ENCODE data around the gene FOXP1. TPM values are rescaled to one million over a fixed set of nuclear protein-coding genes. Genes with fewer than 3 reads are reported as not detected.

FOXP1 gene
- total RNA-seq, 1 experiment from 2014 or later, result 58.4 TPM

DNA sequence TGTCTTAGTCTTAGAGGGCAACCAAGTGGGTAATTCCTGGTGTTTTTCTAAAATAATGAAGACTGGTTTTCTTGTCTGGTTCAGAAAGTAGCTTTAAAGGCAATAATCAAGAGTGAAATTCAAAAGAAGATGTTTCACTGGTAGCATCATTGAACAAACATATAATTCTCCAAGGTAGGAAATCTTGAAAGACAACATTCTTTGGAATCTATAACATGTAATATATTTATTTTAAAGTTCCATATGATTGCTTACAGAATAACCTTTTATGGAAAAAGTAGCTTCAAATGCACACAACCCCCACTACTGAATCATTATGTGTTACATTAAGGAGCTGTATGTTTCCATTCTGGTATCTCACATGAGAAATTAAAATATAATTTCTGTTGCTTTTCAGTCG, 13.8 kb upstream of the FOXP1 start:
- DNase-seq (ENCODE audit: low spot score), result no peak
- Histone ChIP-seq H3K36me3 (ENCODE audit: insufficient read depth, low read length, poor library complexity, severe bottlenecking) (no peaks in the 10 kb centered on the region), H3K27ac (ENCODE audit: low read depth, low read length, poor library complexity, severe bottlenecking) (no peak overlapping the region), H3K9me3 (ENCODE audit: low read depth, low read length, poor library complexity, severe bottlenecking) (no peaks in the 10 kb centered on the region), H3K27me3 (replicated peaks; ENCODE audit: insufficient read depth, low read depth, low read length, poor library complexity) (no peaks in the 10 kb centered on the region), H3K4me1 (ENCODE audit: insufficient read depth, low read length, poor library complexity, severe bottlenecking) (no peaks in the 10 kb centered on the region), H3K4me3 (ENCODE audit: low read depth, low read length, poor library complexity, severe bottlenecking) (no peak overlapping the region)
- no TSS peak for BruUV-seq (replicated peaks)
- CTCF ChIA-PET, result no interaction called here
- intact Hi-C loops (cut with micrococcal nuclease; ENCODE audit: unreplicated experiment), result no loop called here
- no peak for TF ChIP-seq EZH2 (IDR thresholded peaks at IDR 0.05; ENCODE audit: borderline replicate concordance, low read depth, low read length, poor library complexity, severe bottlenecking)
- TF ChIP-seq, protein P1, sequence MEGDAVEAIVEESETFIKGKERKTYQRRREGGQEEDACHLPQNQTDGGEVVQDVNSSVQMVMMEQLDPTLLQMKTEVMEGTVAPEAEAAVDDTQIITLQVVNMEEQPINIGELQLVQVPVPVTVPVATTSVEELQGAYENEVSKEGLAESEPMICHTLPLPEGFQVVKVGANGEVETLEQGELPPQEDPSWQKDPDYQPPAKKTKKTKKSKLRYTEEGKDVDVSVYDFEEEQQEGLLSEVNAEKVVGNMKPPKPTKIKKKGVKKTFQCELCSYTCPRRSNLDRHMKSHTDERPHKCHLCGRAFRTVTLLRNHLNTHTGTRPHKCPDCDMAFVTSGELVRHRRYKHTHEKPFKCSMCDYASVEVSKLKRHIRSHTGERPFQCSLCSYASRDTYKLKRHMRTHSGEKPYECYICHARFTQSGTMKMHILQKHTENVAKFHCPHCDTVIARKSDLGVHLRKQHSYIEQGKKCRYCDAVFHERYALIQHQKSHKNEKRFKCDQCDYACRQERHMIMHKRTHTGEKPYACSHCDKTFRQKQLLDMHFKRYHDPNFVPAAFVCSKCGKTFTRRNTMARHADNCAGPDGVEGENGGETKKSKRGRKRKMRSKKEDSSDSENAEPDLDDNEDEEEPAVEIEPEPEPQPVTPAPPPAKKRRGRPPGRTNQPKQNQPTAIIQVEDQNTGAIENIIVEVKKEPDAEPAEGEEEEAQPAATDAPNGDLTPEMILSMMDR (conservative IDR thresholded peaks at IDR 0.05; ENCODE audit: low read depth, low read length), result no peak
- POLR2A ChIA-PET (ENCODE audit: low non-redundant PET), result no interaction called here

DNA sequence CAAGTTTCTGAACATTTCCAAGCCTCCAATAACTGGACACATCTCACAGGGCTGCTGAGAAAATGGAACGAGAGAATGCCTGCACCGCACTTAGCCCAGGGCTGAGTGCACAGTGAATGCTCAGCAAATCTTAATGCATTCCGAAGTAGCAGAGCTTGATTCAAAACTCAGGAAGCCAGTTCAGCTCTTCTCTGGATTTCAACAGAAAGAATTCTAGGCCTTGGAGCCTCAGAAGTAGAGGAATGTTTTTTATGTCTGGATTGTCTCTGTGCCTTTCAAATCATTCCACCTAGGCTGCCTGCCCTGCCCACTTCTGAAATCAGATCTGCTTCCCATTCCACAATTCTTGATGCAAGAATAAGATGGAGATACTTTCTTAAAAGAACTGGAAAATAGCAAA, 9.6 kb upstream of the FOXP1 start:
- H3K9me3 ChIP-seq (ENCODE audit: low read depth, low read length, poor library complexity, severe bottlenecking), result no peaks in the 10 kb centered on the region
- no peaks in the 10 kb centered on the region for H3K36me3 ChIP-seq (ENCODE audit: insufficient read depth, low read length, poor library complexity, severe bottlenecking)
- no peak for DNase-seq (ENCODE audit: low spot score)
- H3K27ac ChIP-seq (ENCODE audit: low read depth, low read length, poor library complexity, severe bottlenecking), result no peak overlapping the region
- intact Hi-C loops (cut with micrococcal nuclease; ENCODE audit: unreplicated experiment), result no loop called here
- H3K4me1 ChIP-seq (ENCODE audit: insufficient read depth, low read length, poor library complexity, severe bottlenecking), result peaks cover 2% of the 10 kb centered on the region
- POLR2A ChIA-PET (ENCODE audit: low non-redundant PET), result no interaction called here
- CTCF ChIA-PET, result no interaction called here
- no peak overlapping the region for H3K4me3 ChIP-seq (ENCODE audit: low read depth, low read length, poor library complexity, severe bottlenecking)
- H3K27me3 ChIP-seq (replicated peaks; ENCODE audit: insufficient read depth, low read depth, low read length, poor library complexity), result no peaks in the 10 kb centered on the region
- TF ChIP-seq EZH2 (IDR thresholded peaks at IDR 0.05; ENCODE audit: borderline replicate concordance, low read depth, low read length, poor library complexity, severe bottlenecking), result no peak
- no TSS peak for BruUV-seq (replicated peaks)

DNA sequence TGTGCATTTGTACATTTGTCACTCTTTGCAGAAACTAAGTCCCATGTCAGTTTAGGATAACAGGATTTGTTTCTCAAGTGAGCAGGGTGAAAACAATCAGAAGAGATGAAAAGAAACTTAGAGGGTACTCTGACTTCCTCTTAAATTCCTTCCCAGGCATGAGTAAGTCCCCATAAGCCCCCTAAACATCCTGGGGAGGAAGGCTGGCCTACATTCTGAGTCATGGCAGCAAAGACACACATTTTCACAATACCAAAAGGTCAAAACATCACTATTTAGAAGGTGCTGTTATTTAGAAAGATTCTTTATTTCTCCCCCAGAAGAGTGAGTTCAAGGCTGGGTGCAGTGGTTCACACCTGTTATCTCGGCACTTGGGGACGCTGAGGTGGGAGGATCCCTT, 7.6 kb upstream of the FOXP1 start:
- no peak for DNase-seq (ENCODE audit: low spot score)
- Histone ChIP-seq H3K27me3 (replicated peaks; ENCODE audit: insufficient read depth, low read depth, low read length, poor library complexity) (no peaks in the 10 kb centered on the region), H3K4me1 (ENCODE audit: insufficient read depth, low read length, poor library complexity, severe bottlenecking) (peaks cover 19% of the 10 kb centered on the region), H3K9me3 (ENCODE audit: low read depth, low read length, poor library complexity, severe bottlenecking) (no peaks in the 10 kb centered on the region), H3K36me3 (ENCODE audit: insufficient read depth, low read length, poor library complexity, severe bottlenecking) (no peaks in the 10 kb centered on the region), H3K4me3 (ENCODE audit: low read depth, low read length, poor library complexity, severe bottlenecking) (no peak overlapping the region), H3K27ac (ENCODE audit: low read depth, low read length, poor library complexity, severe bottlenecking) (no peak overlapping the region)
- TF ChIP-seq, protein P1 (conservative IDR thresholded peaks at IDR 0.05; ENCODE audit: low read depth, low read length), result no peak
- no peak for TF ChIP-seq EZH2 (IDR thresholded peaks at IDR 0.05; ENCODE audit: borderline replicate concordance, low read depth, low read length, poor library complexity, severe bottlenecking)
- no TSS peak for BruUV-seq (replicated peaks)
- POLR2A ChIA-PET (ENCODE audit: low non-redundant PET), result no interaction called here
- CTCF ChIA-PET, result no interaction called here
- intact Hi-C loops (cut with micrococcal nuclease; ENCODE audit: unreplicated experiment), result no loop called here

DNA sequence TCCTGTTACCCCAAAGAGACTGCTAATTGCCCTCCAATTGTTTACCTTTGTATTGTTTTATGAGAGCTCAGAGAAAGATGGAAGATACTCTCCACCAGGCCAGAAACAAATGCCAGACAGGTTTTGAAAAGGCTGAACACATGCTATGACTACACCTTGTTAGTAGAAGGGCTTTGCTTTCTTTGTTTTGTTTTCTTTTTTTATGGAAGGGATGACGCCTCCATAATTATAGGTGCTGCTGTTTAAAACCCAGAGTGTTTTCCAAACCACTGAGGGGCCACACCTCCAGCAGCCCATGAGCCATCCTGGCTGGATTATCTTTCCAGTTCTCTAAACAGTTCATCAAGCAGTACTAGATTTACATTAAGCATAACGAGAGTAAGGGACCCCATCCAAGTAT, 5.6 kb upstream of the FOXP1 start:
- H3K27ac ChIP-seq (ENCODE audit: low read depth, low read length, poor library complexity, severe bottlenecking), result no peak overlapping the region
- intact Hi-C loops (cut with micrococcal nuclease; ENCODE audit: unreplicated experiment), result loop anchor here (5.0 to 10.0 kb wide), 6 partner anchors 192 to 1034 kb away; no protein-coding TSS in a partner anchor
- ChIA-PET CTCF (no interaction called here), POLR2A (ENCODE audit: low non-redundant PET) (no interaction called here)
- H3K36me3 ChIP-seq (ENCODE audit: insufficient read depth, low read length, poor library complexity, severe bottlenecking), result no peaks in the 10 kb centered on the region
- H3K4me1 ChIP-seq (ENCODE audit: insufficient read depth, low read length, poor library complexity, severe bottlenecking), result peaks cover 35% of the 10 kb centered on the region
- DNase-seq (ENCODE audit: low spot score), result no peak
- no peaks in the 10 kb centered on the region for H3K27me3 ChIP-seq (replicated peaks; ENCODE audit: insufficient read depth, low read depth, low read length, poor library complexity)
- no peak overlapping the region for H3K4me3 ChIP-seq (ENCODE audit: low read depth, low read length, poor library complexity, severe bottlenecking)
- TF ChIP-seq EZH2 (IDR thresholded peaks at IDR 0.05; ENCODE audit: borderline replicate concordance, low read depth, low read length, poor library complexity, severe bottlenecking), result no peak
- TF ChIP-seq, protein P1 (conservative IDR thresholded peaks at IDR 0.05; ENCODE audit: low read depth, low read length), result no peak
- no TSS peak for BruUV-seq (replicated peaks)
- H3K9me3 ChIP-seq (ENCODE audit: low read depth, low read length, poor library complexity, severe bottlenecking), result no peaks in the 10 kb centered on the region
